GM18867 (cell line): ENCODE measurements around the gene TNRC6A.
"Not testable (repeated sequence)": the region's sequence is repeated elsewhere in the genome, so short reads cannot be mapped to it uniquely, and the experiment has no call there.

Experiments used
- ATAC-seq: cut with Tn5 transposase; IDR thresholded peaks from one replicate; pipeline ENCODE4 v1.9.1; 2021; ENCODE audit warnings: mild to moderate bottlenecking, moderate library complexity; ENCODE audit not compliant: unreplicated experiment

Gene TNRC6A

DNA sequence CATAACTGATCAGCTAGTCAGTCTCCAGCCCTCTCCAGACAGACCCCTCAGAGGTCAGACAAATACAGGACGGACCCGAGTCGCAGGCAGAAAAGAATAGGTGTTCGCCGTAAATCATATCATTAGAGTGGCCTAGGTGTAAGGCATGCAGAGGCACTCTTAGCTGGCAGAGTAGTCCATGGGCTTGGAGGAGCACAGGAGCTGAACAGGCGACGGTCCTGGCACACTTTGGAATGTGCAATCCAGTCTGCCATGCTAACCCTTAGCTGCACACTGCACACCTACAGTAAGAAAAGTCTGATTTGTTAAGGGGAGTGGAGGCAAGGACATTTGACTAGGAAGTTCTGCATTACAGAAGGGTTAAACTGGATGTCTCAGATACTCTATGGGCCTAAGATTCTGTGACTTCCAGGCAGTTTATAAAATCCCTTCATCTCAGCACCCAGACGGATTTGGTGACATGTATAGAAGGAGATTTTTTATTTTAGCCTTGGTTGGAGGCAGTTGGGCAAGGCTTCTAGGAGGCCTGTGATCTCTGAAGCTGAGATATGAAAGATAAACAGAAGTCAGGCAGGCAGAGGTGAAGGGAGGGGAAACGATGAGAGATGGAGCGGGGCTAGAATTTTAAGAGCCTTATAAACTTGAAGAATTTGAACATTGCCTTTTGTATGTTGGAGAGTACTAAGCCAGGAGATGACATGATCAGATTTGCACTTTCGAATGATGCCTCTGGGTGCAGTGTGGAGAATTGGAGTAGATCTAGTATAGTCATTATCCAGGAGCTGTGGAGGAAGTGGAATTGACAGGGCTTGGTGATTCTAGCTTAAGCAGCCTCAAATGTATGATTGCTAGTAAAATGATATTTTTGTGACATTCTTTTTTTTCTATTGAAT, 81.7 kb downstream of the TNRC6A start:
- ATAC-seq, result no peak

DNA sequence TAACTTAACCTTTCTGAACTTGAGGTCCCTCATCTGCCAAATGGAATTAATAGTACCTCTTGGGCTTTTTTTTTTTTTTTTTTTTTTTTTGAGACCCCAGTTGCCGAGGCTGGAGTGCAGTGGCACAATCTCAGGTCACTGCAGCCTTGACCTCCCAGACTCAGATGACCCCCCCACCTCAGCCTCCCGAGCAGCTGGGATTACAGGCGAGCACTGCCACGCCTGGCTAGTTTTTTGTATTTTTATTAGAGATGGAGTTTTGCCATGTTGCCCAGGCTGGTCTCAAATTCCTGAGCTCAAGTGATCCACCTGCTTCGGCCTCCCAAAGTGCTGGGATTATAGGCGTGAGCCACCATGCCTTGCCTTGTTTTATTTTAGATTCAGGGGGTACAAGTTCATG, 83.4 kb downstream of the TNRC6A start:
- not testable (repeated sequence) for ATAC-seq

DNA sequence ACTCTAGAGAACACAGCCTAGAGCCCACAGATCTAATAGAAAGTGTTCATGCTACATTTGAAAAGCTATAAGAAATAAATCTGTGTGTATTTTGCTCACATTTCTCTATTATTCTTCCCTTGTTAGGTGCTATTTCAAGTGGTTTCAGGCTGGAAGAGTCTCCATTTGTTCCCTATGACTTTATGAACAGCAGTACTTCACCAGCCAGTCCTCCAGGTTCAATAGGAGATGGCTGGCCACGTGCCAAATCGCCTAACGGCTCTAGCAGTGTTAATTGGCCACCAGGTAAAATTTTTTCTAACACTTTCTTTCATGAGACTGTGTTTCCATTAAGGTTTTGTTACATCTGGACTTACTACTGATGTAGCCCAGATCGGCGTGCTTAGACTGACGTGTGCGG, 85.6 kb downstream of the TNRC6A start:
- no peak for ATAC-seq

DNA sequence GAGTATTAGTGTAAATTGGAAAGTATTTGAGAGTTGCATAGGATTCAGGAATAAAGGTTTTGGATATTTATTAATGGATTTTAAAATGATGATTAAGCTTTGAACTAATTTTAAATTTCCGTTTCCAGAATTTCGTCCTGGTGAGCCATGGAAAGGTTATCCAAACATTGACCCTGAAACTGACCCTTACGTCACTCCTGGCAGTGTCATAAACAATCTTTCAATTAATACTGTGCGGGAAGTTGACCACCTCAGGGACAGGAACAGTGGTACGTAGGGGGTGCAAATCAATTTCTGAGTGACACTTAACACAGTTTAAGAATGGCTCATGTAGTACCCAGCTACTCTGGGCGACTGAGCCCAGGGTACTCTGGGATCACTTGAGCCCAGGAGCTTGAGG, 87.2 kb downstream of the TNRC6A start:
- no peak for ATAC-seq

DNA sequence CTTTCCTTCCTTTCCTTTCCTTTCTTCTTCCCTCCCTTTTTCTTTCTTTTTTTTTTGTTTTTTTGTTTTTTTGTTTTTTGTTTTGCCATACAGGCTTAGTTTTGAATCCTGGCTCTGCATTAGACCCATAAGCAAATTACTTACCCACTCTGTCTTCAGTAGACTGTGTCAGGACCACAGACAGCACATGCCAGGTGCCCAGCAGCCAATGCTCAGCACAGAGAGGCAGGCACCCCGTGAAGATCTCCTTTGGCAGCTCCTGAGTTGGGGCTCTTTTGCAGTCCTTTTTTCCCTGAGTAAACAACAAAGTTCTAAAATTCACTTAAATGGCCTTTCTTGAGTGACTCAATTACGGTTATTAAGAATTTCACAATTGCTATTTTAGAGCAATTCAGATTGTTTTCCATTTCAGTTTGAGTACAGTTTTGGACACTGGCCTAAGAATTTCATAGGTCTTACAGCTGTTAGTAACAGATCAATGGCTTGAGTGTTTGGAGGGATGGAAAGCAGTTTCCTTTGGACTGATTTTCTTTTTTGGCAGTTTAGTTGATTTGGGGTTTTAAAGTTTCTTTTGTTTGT, 90.1 kb downstream of the TNRC6A start:
- no peak for ATAC-seq

DNA sequence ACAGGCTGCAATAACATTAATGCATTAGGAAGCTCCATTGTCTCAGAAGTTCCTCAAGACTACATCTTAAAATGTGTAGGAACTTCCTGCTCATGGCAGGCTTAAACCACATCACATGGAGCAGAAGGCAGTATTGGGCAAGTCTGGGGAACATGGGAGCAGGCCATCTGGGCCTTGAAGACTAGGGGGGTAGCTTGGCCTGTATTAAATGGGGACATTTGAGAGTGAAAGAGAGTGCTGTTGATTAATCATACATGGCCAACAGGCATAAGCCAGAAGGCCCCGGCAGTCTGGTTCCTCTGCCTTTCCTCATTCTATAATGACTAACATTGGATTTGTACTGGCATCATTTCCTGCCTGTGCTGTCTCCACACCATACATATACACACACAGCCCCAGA, 91.1 kb downstream of the TNRC6A start:
- no peak for ATAC-seq

DNA sequence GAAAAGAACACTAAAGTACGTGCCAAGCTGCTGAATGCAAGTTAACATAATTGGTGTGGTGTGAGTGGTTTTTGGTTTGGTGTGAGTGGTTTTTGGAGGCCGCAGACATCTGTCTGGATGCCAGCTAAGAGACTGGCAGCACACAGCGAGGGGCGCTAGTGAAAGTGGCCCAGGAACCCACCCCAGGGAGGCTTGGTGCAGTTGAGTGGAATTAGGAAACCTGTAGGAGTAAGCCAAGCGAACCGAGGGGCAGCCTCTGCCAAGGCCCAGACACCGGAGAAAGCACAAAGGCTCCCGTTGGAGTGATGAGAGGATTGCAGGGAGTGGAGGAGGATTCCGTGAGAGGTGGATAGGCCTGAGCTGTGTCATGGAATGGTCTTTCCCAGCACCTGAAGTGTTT, 91.7 kb downstream of the TNRC6A start:
- ATAC-seq, result no peak

DNA sequence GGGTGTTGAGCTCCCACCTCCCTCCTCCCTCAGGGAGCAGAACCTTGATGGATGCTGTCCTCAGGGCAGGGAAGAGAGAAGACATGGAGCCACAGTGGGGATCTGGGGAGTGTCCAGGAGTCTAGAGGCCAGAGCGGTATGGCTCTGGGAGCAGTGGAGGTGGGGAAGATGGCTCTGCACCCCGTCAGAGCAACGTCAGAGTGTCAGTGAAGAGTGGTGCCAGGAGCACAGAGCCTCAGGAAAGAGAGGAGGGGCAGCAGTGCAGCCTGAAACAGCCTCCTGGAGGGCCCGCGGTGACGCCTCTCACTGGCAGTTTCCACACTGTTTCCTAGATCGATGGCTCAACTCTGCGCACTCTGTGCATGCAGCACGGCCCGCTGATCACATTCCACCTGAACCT, 93.1 kb downstream of the TNRC6A start:
- no peak for ATAC-seq

DNA sequence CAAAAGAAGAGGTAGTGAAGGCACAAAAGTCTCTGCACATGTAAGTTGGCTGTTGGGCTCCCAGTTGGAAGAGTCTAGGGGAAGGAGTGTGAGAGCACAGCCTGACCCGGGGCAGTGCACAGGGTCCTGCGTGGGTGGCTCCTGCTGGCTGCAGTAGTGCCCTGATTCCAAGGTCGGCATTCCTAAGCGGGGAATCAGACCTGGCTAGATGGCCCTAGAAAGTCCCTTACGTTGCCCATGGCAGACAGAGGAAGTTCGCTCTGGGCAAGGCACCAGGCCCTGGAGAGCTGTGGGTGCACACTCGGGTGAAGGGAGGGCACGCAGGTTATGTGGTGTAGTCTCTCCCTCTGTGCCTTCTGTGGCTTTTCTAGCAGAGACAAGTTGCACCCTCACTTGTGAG, 93.5 kb downstream of the TNRC6A start:
- ATAC-seq, result no peak

DNA sequence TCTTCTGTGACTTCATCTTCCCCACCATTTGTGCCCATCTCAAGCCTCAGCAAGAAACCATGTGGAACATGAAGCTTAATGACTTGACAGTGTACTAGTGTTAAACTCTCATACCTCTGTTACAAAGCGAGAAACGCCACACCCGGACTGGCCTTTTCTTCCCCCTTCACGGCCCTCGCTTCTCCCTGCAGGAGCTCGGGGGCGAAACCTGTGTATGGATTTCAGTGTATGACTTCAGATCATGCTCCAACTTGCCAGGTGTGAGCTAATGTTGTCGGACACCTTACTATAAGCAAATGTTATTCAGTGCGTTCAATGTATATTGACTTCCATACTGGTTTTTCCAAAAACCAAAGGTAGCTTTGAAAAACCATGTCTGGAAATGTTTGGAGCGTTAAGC, 96.2 kb downstream of the TNRC6A start:
- ATAC-seq, result no peak

DNA sequence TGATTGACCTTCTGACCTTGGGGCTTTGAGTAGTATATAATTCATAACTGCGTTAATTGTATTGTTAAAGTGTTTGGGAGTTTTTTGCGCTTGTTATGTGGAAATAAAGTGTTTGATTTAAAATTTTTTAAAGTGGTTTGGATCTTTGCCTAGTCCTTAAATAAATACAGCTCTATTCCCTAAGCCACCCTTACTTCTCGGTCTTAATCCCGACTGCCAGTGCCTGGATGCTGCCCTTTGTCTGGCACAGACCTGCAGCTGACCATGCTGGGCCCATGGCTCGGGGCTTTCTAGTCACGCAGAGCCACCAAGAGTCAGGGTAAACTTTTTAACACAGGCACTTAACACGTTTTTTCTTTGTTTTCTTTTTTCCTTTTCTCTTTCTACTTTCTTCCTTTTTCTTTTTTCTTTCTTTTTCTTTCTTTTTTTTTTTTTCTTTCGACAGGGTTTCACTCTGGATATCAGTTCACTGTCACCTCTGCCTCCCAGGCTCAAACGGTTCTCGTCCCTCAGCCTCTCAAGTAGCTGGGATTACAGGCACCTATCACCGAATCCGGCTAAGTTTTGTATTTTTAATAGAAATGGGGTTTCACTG, 96.7 kb downstream of the TNRC6A start:
- no peak for ATAC-seq

DNA sequence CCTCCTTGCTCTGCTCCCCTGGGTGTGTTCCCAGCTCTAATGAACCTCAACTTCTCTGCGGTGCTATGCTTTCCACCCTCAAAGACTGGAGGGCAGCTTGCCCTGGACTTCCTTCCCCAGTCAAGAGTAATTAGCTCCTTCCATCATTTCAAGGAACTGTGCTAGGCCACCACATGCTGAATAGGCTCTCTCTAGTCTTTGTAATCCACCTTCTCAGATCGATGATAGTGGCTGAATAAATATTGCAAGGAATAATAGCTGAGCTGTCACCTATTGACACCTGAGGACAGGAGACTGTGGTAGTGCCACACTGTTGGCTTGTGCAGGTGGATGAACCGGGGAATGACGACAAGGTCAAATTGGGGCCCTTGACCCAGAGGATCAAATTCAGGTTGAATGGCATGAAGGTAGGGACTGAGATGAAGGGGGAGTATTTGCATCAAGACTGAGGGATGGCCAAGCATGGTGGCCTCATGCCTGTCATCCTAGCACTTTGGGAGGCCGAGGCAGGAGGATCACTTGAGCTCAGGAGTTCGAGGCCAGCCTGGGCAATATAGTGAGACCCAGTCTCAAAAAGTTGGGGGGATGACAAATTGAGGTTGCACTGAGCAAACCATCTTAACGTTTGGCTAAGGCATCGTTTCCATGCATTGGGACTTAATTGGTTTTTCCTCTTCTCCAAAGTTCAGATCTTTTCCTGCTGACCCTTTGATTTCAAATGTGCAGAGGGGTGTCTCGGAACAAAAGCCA, 97.5 kb downstream of the TNRC6A start:
- no peak for ATAC-seq

DNA sequence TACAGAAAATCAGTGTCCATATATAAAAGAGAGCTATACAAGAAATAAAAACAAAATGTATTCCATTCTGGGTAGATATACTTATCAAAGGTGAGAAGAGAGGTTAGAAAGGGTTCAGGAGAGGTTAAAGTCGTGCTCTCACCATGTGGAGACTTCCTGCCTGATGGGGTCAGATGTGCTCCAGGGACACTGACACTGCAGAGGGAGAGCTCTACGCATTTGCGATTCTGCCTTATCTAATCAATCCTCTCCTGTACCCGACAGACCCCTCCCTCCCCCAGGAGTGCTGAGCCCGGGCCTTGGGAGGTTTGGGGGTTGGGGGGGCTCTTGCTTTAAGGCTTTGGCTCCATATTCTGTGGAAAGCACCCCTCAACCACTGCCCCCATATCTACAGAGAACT, 99.7 kb downstream of the TNRC6A start:
- ATAC-seq, result no peak

DNA sequence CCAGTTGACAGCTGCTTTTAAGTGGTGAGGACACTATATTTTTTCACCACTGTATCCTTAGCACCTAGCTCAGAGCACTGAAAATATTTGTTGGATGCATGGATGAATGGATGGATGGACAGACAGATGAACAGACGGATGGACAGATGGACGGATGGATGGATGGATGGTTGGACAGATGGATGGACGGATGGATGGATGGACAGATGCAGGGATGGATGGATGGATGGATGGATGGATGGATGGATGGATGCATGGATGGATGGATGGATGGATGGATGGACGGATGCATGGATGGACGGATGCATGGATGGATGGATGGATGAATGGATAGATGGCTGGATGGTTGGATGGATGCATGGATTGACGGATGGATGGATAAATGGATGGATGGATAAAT, 103.9 kb downstream of the TNRC6A start:
- ATAC-seq, result no peak

DNA sequence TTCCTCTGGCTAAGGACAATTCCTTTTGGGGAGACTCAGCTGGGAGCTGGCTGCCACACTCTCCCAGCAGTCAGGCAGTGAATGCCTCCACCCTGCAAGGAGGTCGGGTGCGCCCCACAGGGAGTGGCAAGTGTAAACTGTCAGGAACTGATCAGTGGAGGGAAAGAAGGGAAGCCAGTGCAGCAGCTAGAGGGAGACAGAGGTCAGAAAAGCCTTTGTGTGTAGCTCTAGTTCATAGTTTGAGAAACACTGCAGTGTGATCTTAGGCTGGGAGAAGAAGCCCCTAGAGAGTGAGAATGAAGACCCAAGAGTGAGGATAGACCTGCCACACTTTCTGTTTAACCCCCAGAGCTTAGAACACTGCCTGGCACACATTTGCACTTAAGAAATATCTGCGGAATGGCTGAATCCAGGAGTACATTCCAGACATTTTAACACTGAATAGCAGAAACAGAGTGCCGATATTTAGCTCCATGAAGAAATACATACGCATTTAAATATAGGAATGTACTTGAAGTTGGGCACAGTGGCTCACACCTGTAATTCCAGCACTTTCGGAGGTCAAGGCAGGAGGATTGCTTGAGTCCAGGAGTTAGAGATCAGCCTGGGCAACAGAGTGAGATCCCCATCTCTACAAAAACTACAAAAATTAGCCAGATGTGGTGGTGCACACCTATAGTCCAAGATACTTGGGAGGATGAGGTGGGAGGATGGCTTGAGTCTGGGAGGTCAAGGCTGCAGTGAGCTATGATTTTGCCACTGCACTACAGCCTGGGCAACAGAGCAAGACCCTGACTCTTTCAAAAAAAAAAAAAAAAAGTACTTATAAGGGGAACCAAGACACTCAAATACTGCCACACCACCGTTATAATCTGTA, 105.2 kb downstream of the TNRC6A start:
- no peak for ATAC-seq

DNA sequence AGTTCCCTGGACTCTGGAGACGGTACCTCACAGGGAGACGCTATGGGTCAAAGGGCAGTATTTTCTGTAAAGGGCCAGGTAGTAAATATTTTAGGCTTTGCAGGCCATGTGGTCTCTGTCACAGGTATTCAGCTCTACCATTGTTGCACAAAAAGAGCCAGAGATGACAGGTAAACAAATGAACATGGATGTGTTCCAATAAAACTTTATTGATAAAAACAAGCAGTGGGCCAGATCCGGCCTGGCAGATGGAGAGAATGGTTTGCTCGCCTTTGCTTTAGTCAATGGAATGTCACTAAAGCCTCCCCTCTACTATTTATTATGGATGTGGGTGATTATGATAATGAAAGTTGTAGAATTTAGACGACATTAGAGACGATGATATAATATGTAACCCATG, 107.4 kb downstream of the TNRC6A start:
- no peak for ATAC-seq

DNA sequence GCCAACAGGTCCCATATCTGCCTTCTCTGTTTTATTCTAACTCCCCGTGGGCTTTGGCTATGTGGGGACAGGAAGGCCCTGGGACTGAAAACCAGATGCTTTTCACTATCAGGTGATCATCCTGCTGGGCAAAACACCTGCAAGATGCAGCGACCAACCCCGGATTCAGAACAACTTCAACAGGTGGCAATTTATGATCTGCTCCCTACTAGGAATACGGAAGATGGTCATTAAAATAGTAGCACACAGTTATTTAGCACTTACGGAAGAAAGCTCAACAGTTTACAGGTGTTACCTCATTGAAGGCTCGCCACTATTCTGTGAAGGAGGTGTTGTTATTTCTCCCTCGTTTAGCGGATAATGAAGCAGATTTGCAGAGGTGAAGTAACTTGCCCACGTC, 108.5 kb downstream of the TNRC6A start:
- ATAC-seq, result no peak

DNA sequence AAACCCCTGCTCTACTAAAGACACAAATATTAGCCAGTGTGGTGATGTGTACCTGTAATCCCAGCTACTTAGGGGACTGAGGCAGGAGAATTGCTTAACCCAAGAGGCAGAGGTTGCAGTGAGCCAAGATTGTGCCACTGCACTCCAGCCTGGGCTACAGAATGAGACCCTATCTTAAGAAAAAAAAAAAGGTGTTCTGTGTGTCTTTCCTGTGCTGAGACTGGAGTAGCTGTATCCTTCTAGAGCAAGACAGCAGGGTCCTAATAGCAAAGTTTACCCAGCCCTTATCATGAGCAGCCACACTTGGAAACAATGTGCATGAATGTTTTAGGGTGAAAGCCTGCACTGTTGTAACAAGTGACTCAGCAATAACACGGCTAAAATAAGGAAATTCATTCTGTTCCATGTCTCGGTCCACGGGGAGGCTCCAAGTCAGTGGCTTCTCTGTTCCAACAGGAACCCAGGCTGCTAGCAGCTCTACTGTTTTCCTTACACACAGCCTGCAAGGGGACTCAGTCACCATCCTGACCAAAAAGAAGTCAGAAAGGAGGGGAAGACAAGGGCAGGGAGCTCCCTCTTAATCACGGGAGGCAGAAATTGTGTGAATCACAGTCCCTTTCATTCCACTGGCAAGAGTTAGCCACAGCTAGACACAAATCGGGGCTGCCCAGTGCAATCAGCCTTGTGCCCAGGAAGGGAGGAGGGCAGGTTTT, 109.3 kb downstream of the TNRC6A start:
- no peak for ATAC-seq

DNA sequence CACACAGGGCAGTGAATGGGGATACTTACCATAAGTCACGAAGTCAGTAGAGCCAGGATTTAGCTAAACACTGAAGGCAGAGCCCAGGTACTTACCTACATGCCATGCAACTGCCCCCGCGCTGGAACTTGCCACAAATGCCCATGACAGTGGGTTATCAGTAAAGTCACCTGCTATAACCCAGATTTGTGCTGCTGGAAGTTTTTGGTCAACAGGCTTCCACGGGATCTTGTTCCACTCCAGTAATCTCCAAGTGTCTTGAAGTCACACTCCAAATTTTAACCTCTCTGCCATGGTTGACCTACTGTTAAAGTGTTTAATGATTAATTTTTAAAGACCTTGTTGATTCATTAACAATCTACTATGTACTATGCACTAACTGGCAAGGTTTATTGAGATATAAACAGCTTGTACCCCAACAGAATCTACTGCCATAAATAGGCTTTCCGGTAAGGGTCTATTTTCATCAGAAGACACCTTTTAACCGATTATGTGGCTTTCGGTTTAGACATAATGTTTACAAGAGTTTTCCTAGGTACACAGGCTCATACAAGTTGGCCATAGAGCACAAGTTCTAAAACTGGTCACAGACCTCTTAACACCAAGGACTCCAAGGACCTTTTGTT, 110.0 kb downstream of the TNRC6A start:
- ATAC-seq, result no peak

DNA sequence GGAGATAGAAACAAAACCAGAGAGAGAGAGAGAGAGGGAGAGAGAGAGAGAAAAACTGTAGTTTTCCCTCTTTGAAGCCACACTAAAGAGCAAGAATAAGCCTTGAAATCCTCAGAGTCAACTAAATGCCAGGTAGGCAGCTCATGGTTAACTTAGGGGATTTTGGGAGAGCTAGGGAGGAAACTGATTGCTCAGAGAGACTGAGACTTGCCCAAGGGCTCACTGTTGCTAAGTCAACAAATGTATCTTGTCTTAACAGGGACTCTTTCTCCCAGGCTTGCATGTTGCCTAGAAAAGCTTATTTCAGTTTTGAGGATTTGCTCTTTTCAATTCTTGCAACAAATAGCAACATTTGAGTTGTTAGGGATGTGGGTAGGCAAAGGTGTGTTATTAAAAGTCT, 111.8 kb downstream of the TNRC6A start:
- ATAC-seq, result no peak
